DMS114 treated with DMSO at 0.1 percent for 48 hours (cell line): ENCODE measurements around the gene CSMD2.

Source experiments
- DNase-seq: peaks from one replicate; lab custom pipeline; 2025; ENCODE audit not compliant: unreplicated experiment; lab: John Stamatoyannopoulos, UW

CSMD2 gene

DNA sequence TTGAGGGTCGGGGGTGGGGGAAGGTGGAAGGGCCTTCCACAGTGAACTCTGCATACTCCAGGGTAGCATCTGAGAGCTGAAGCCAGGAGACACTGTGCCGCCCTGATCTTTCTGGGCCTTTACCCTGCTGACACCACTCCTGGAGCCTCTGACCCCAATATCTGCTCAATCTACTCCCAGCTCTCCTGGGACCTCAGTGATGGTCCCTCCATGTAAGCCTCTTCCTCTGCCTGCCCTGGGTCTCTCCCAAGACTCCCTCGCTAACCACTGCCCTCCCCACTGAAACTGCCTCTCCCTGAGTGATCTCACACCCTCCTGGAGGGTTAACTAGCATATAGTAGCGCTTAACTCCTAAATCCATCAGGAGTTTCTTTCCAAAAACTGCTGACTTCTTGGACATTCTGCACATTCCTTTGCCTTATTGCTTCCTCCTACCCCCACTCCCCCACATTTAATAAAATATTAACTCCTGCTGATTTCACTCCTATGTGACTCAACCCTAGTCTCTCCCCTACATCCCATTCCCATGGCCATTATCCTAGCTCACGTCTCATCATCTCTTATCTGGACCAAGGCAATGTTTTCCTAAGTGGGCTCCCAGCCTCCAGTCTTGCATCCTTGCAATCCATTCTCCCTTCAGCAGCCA is 155.6 kb downstream of the CSMD2 start:
- no peak for DNase-seq

GRCh38 chr1:34007760-34008159 is 157.3 kb downstream of the CSMD2 start:
- no peak for DNase-seq

GRCh38 chr1:34005309-34005708 is 159.7 kb downstream of the CSMD2 start:
- DNase-seq: no peak

DNA sequence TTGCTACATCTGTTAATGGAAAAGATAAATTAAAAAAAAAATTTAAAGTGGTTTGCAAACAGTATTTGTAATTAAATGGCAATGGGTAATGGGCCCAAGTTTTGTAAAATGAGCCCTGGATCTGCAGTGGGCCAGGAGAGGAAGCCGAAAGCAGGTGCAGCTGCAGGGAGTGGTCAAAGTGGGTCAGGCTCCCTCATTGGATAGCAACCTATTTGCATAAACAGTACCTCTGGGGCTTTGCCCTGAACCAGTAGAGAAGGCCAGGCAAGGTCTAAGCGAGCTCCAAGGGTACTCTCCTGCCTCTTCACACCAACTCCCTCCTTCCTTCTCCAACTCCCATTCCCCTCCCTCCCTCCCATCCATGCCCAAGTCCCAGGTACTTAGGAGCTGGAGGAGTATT is 162.2 kb downstream of the CSMD2 start:
- no peak for DNase-seq

DNA sequence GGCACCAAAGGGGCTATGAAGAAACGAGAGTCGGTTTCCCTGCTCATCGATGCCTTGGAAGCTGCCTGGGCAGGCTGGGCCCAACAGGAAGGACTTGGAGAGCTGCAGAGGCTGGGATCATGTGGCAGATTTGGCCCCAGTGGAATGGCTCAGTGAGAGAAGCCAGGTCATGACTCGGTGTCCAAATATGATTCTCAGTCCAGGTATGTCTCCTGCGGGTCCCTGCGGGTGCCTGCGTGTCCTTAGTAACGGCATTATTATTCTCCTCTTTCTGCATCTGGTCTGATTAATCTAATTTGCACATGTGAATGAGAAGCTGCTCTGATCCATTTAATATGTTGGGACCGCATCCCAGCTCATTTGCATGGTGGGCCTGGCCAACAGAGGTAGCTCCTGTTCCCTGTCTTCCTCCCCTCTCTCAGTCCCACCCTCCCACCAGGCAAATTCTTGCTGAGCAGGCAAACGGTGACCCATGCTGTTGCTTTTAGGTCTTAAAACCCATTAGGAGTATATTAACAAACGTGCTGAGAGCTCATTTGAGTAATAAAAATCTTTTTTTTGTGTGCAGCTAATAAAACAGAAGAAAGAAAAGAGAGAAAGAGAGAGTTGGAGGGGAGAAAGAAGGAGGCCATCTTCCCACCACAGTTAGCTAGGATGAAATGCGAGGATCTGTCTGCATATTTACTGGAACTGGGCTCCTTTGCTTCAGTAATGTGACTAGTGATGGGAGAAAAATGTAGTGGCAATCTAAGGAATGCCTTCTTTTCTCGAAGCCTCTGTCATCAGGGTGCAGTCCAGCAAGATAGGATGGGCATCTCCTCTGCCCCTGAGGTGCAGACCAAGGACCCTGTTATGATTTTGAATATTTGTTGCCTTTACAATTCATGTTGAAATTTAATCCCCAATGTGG is 167.6 kb downstream of the CSMD2 start:
- no peak for DNase-seq

DNA sequence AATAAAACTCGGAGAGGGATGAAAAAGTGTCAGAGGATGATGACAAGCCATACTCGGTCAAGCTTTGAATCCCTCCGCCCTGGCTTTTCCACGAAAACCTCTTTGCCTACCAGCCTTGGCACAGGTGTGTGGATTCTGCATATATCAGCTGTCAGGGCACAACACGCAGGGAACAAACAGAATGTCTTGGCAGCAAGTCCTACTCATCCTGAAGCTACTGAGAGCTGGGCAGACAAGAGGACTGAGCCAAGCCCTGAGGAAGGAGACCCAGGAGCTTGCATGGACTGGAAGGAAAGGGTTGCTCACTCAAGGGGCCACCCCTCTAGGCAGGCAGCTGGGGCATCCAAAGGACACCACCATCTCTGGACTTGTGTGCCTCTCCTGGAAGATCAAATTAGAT is 168.7 kb downstream of the CSMD2 start:
- no peak for DNase-seq

DNA sequence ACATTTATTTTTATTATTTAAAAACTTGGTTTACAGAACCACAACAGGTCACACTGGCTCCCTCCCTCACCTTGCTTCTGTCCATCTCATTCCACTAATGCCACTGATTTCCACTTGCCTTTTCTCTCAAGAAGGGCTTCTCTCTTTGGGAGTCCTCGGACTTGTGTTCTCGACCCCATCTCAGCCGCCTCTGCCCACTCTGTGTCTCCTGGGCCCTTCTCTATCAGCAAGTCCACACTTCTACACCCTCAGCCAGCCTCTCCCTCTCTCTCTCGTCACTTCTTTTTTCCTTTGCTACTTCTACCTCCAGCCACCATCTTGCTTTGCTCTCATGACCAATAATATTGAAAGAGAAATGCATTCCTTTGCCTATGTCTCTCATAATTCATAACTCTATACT is 171.7 kb downstream of the CSMD2 start:
- DNase-seq: no peak

- no peak for DNase-seq
Observed at GRCh38 chr1:33990281-33990680, 174.7 kb downstream of the CSMD2 start.

DNA sequence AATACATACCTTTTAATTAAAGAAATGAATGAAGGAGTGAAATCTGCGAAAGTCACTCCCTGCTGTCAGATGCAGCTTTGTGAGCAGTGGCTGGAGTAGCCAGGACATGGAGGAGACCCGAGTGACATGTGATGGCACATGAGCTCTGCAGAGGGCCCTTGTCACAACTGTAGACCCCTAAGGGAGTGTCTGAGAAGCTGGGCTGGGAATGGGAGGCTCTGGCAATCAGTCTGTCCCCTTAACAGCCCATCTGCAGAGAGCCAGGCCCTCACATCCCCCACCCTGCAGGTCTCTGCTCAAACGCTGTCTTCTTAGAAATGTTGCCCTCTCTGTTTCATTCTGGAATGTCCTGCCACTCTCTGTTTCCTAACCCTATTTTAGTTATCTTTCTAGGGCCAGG is 176.9 kb downstream of the CSMD2 start:
- no peak for DNase-seq

GRCh38 chr1:33986390-33987095 is 178.5 kb downstream of the CSMD2 start:
- no peak for DNase-seq

DNA sequence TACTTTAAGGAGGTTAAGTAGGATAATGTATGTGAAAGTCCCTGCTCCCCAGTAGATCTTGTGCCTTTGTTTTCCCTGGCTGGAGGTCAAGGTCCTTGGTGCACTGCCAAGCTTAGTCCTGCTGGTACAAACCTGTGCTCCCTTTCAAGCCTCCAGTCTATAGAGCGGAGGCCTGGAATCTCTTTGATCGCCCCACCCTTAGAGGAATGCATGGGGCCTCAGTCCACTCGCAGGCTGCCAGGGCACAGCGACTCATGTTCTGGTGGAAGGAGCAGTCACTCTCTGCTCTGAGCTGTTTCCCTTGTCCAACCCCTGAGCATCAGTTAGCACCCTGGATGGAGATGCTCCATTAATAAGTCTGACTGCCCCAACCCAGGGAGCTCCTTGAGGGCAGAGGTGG is 179.4 kb downstream of the CSMD2 start:
- DNase-seq: no peak

DNA sequence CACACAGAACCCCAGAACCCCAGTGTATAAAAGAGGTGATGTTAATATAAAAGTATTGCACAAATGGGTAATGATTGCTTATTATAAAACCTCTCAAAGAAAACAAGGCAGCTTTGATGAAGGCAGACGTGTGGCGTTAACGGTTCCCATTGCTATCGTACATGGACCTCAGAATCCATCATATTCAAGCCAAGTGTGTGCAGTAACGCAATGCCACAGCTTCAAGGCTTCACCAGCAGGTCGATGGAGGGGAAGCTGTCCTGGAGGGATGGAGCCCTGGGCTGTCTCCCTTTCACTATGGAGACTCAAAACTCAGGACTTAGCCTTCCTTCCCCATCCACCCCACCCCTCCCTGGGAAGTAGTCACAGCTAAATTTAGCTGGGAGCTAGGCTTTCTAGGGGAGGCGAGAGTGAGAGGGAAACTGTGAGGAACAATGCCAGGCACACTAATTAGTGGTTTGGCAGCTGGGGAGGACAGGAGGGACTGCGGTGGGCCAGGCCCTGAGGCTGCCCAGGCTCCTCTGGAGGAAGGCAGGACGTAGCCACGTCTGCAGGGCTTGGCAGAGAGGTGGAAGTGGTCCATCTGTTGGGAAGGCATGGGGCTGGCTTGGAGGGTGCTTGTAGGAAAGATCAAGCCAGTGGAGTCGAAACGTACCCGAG is 180.0 kb downstream of the CSMD2 start:
- no peak for DNase-seq

GRCh38 chr1:33982419-33982818 is 182.6 kb downstream of the CSMD2 start:
- no peak for DNase-seq

GRCh38 chr1:33979341-33979740 is 185.7 kb downstream of the CSMD2 start:
- DNase-seq: no peak

DNA sequence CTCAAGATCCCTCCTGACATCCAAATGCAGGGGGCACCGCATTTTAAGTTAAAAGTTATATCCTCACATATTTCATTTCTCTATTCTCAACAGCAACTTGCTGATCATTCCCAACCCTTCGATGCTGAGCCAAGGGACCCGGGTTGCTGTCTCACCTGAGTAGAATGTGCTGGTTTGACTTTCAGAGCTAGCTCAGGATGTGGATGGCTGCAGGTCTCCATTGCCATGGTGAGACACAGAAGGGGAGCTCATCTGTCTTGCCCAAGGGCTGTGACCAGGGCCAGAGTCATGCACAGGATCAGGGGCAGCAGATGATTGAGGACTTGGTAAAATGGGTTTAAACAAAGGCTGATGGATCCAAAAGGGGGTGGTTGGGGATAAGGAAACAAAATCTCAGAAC is 189.1 kb downstream of the CSMD2 start:
- DNase-seq: no peak

DNA sequence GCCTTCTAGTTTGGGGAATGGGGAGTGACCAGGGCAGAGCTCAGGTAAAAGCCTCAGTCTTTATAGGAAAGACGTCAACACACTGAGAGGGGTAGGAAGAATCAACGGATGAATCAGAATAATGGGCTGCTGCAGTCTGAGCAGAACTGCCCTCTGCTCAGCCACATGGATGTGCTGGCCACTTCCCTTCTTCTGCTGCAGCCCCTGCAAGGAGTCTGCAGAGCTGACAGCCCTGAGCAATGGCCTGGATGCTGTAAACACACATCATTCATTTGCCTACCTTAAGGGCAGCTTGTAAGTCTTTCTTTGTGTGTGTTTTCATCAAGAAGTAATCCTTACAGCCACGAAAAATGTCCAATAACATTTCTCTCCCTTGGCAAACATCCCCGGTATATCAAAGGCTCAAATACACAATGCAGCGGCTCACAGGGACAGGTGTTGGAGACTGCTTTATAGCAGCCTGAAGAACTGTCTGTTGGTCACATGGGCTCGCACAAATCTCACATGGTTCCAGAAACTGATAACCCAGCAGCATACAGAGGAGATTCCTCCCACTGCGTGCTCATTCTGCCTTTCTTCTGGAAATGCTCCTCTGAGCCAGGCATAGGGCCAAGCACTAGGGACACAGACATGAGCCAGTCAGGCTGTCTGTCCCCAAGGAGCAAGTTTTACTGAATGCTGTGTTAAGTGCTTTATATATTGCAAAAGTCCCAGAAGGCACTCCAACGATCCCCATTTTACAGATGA is 191.1 kb downstream of the CSMD2 start:
- DNase-seq: no peak

GRCh38 chr1:33972676-33973395 is 192.2 kb downstream of the CSMD2 start:
- DNase-seq: no peak

GRCh38 chr1:33971913-33972312 is 193.1 kb downstream of the CSMD2 start:
- DNase-seq: no peak

DNA sequence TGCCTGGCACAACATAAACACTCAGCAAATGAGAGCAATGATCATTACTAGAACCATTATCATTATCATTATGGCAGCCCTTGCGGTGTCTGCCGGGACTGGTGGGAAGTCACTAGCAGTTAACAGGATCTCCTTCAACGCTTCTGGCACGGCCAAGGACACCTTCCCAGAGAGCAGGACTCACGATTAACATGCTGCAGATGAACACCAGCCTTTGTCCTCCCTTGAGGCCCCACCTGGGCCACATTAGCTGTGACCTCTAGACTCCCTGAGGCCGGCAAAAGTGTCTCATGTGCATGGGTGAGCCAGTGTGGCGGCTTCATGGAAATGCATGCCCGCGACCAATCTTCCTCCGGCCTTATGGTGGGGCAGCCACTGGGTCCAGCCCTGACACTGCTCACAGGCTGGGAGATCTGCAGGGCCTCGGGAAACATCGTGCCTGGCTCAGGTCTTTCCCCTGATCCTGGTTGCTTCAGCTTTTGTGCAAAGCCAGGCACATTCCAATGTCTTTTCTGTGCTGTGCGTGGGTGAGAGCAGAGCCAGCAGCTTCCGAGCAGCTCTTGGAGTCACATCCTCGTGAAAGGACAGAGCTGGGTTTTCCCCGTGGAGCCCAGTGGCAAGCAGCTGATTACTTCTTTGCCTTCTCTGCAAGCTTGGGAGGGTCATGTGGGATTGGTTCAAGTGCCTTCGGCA is 193.9 kb downstream of the CSMD2 start:
- no peak for DNase-seq
